Right renal pelvis (tissue), 4 donors: ENCODE data around the gene STK4. TPM values are rescaled to one million over a fixed set of nuclear protein-coding genes. Genes with fewer than 3 reads are reported as not detected.
A peak's percentile ranks its signal among the peaks of the same experiment; 100 is the strongest.
"Not testable (repeated sequence)": the region's sequence is repeated elsewhere in the genome, so short reads cannot be mapped to it uniquely, and the experiment has no call there.

ENCODE experiments used
- DNase-seq, 4 donors: peaks; one replicate each; pipeline ENCODE4 v3.0.0-alpha.2; 2013; ENCODE audit warnings: low read depth in 4 of 4, low spot score in 3 of 4, missing footprints in 1 of 4
- polyA plus RNA-seq, 4 donors: library from polyadenylated mRNA; unstranded; fragments of 120-200 nt; gene quantifications; one replicate each; pipeline ENCODE4 v1.2.1, GENCODE V29; 2013; ENCODE audit not compliant: insufficient read length in 4 of 4

Gene STK4
- polyA plus RNA-seq, 4 donors: 16.5 to 23.5 (median 21.5) TPM

- DNase-seq: no peak
Measured at GRCh38 chr20:44979090-44979621, 12.8 kb downstream of the STK4 start.

GRCh38 chr20:44981736-44982406 is 15.6 kb downstream of the STK4 start:
- DNase-seq: no peak

- no peak for DNase-seq
Measured at GRCh38 chr20:44983093-44983674, 16.9 kb downstream of the STK4 start.

GRCh38 chr20:44988631-44989171 is 22.4 kb downstream of the STK4 start:
- no peak for DNase-seq

GRCh38 chr20:44990425-44990824 is 24.1 kb downstream of the STK4 start:
- no peak for DNase-seq

GRCh38 chr20:44990957-44991356 is 24.6 kb downstream of the STK4 start:
- no peak for DNase-seq

- DNase-seq: no peak
Measured at GRCh38 chr20:44993343-44993742, 27.0 kb downstream of the STK4 start.

GRCh38 chr20:44997171-44997570 is 30.9 kb downstream of the STK4 start:
- DNase-seq: no peak

- DNase-seq: no peak
Measured at GRCh38 chr20:44997668-44998067, 31.4 kb downstream of the STK4 start.

- DNase-seq: no peak
Measured at GRCh38 chr20:45008521-45009049, 42.3 kb downstream of the STK4 start.

GRCh38 chr20:45010399-45010828 is 44.1 kb downstream of the STK4 start:
- DNase-seq: no peak

GRCh38 chr20:45011108-45011526 is 44.8 kb downstream of the STK4 start:
- peak; percentile 26 to 40 (median 31) for DNase-seq

GRCh38 chr20:45012682-45013302 is 46.5 kb downstream of the STK4 start:
- DNase-seq: no peak

GRCh38 chr20:45014131-45014530 is 47.8 kb downstream of the STK4 start:
- not testable (repeated sequence) for DNase-seq

- no peak for DNase-seq
Measured at GRCh38 chr20:45014671-45015415, 48.5 kb downstream of the STK4 start.

- DNase-seq: no peak
Measured at GRCh38 chr20:45016089-45016671, 49.9 kb downstream of the STK4 start.

GRCh38 chr20:45017281-45017680 is 51.0 kb downstream of the STK4 start:
- DNase-seq: no peak

GRCh38 chr20:45017857-45018256 is 51.5 kb downstream of the STK4 start:
- no peak for DNase-seq

GRCh38 chr20:45019027-45019761 is 52.9 kb downstream of the STK4 start:
- DNase-seq: no peak

- no peak for DNase-seq
Measured at GRCh38 chr20:45019762-45020123, 53.4 kb downstream of the STK4 start.
